Brain microvascular endothelial cell (primary cell): ENCODE results near the gene CRACR2A.

Source experiments
- DNase-seq: peaks from one replicate; pipeline ENCODE4 v3.0.0-alpha.2; 2020
- H3K27ac ChIP-seq: fragments of 250-450 bp; sonication (Bioruptor Pico); 2 replicates; pipeline ENCODE4 v1.5.1; 2020; ENCODE audit warnings: mild to moderate bottlenecking, moderate library complexity
- H3K27me3 ChIP-seq: fragments of 250-450 bp; sonication (Bioruptor Pico); replicated peaks from 2 replicates; pipeline ENCODE4 v1.5.1; 2020; ENCODE audit warnings: mild to moderate bottlenecking
- H3K36me3 ChIP-seq: fragments of 250-450 bp; sonication (Bioruptor Pico); replicated peaks from 2 replicates; pipeline ENCODE4 v1.5.1; 2020; ENCODE audit warnings: mild to moderate bottlenecking
- H3K4me3 ChIP-seq: 2 replicates; pipeline ENCODE4 v1.5.1; 2011; ENCODE audit warnings: low read depth, mild to moderate bottlenecking, control low read depth, low read length, moderate library complexity
- in situ Hi-C: cut with HindIII; loops from 2 replicates; pipeline ENCODE4 v1.10.0; 2017; ENCODE audit warnings: low sequenced_read_pairs, low pct_ligation_motif_present
- TF ChIP-seq, protein P1 (sequence below): IDR thresholded peaks from 2 replicates; pipeline ENCODE4 v1.5.1; 2011; ENCODE audit warnings: low read depth, mild to moderate bottlenecking, moderate library complexity, low read length, control low read depth, inconsistent platforms; ENCODE audit errors: missing control alignments

The CRACR2A gene

DNA sequence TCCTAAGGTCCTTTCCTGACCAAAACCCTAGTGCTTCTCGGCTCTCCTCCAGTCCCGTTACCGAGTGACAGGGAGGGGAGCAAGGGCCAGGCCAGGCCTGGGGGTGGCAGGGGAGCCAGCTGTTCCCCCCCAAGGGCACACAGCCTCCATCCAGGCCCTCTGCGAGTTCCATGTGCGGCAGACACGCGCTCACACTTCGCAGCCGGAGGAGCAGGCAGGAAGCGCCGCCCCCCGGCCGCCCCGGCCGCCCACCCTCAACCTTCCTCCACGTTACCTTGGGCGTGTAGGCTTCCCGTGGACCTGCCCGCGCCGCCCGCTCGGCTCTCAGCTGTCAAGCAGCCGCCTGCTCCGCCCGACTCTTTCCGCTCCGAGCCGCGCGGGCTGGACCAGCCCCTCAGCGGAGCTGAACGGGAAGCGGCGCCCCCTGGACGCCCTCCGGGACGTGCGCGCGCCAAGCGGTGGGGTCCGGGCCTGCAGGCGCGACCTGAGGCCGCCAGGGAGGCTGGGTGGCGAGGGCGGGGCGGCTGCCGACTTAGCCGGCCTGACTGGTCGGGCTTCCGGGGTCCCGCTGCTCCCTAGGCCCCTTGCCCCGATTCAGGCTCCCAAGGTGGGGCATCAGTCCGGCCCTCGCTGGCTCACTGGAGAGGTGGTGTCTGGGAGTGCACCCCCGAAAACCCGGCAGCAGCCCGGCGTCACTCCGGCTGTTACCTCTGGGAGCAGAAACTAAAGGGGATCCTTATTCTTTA is at the start of gene CRACR2A:
CRACR2A (minus strand) TSS at position 369 of the 746 bp plus-strand sequence. CDS start 56,110 bp downstream, outside the sequence.
- H3K27me3 ChIP-seq, result no peaks in the 10 kb centered on the region
- in situ Hi-C loops, result no loop called here
- TF ChIP-seq, protein P1, sequence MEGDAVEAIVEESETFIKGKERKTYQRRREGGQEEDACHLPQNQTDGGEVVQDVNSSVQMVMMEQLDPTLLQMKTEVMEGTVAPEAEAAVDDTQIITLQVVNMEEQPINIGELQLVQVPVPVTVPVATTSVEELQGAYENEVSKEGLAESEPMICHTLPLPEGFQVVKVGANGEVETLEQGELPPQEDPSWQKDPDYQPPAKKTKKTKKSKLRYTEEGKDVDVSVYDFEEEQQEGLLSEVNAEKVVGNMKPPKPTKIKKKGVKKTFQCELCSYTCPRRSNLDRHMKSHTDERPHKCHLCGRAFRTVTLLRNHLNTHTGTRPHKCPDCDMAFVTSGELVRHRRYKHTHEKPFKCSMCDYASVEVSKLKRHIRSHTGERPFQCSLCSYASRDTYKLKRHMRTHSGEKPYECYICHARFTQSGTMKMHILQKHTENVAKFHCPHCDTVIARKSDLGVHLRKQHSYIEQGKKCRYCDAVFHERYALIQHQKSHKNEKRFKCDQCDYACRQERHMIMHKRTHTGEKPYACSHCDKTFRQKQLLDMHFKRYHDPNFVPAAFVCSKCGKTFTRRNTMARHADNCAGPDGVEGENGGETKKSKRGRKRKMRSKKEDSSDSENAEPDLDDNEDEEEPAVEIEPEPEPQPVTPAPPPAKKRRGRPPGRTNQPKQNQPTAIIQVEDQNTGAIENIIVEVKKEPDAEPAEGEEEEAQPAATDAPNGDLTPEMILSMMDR, result peak; percentile 56
- H3K36me3 ChIP-seq, result no peaks in the 10 kb centered on the region
- peak within 1 kb of the TSS; percentile 73 for H3K27ac ChIP-seq
- peak; percentile 48 for DNase-seq
- H3K4me3 ChIP-seq, result peak within 1 kb of the TSS; percentile 66

- H3K36me3 ChIP-seq, result no peaks in the 10 kb centered on the region
- in situ Hi-C loops, result no loop called here
- no peak overlapping the region for H3K4me3 ChIP-seq
- no peak for DNase-seq
- no peak overlapping the region for H3K27ac ChIP-seq
- no peaks in the 10 kb centered on the region for H3K27me3 ChIP-seq
- TF ChIP-seq, protein P1, result peak; percentile 38
Measured at GRCh38 chr12:3797531-3798048, 44.7 kb upstream of the CRACR2A start.

DNA sequence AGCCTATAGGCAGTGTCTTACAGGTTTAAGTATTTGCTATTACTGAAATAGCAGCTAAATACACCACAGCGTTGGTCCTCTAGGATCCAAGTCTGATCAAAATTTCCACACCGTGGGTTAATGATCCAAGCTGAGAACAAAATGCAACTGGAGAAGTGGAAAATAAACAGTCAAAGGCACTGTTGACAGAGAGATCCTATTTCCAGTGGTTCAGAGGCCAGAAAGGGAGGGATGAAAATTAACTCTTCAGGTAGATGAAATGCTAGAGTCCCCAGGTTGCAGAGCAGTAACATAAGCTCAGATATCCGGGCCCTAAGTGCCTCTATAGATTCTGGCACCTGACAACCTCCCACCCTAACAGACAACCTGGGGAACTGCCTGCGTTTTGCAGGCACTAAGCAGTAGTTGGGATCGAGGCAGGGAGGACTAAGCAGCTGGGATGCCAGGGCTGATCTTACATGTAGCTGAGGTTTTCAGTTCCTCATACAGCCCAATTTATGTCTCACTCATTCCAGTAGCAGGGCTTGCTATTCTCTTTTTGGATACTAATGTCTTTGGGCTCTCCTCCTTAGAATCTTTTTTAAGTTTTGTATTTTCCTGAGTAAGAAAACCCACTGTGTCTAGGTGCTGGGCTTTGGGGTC is 42.7 kb upstream of the CRACR2A start:
- H3K27me3 ChIP-seq, result no peaks in the 10 kb centered on the region
- no peak overlapping the region for H3K4me3 ChIP-seq
- DNase-seq, result no peak
- TF ChIP-seq, protein P1, result no peak
- H3K36me3 ChIP-seq, result no peaks in the 10 kb centered on the region
- in situ Hi-C loops, result no loop called here
- H3K27ac ChIP-seq, result no peak overlapping the region

- TF ChIP-seq, protein P1, result no peak
- H3K36me3 ChIP-seq, result no peaks in the 10 kb centered on the region
Measured at GRCh38 chr12:3795066-3795465, 42.2 kb upstream of the CRACR2A start.

GRCh38 chr12:3792623-3793288 is 39.8 kb upstream of the CRACR2A start:
- H3K36me3 ChIP-seq, result no peaks in the 10 kb centered on the region
- no peak overlapping the region for H3K27ac ChIP-seq
- no peaks in the 10 kb centered on the region for H3K27me3 ChIP-seq
- no peak overlapping the region for H3K4me3 ChIP-seq
- DNase-seq, result no peak
- in situ Hi-C loops, result no loop called here
- TF ChIP-seq, protein P1, result no peak

More at GRCh38 chr12:3795066-3795465, 42.2 kb upstream of the CRACR2A start:
- in situ Hi-C loops, result no loop called here
- Histone ChIP-seq H3K4me3 (no peak overlapping the region), H3K27me3 (no peaks in the 10 kb centered on the region), H3K27ac (no peak overlapping the region)
- no peak for DNase-seq
